KG1 (cell line): Measurements from ENCODE around the gene DUSP15.
"Not testable (repeated sequence)": the region's sequence is repeated elsewhere in the genome, so short reads cannot be mapped to it uniquely, and the experiment has no call there.

ENCODE experiments used
- DNase-seq: peaks from one replicate; lab custom pipeline; 2025; lab: John Stamatoyannopoulos, UW

The DUSP15 gene

GRCh38 chr20:31869942-31870725 is at the start of gene DUSP15, which contains the start of gene TTLL9:
Gene DUSP15 (minus strand): TSS chr20:31870527. CDS start chr20:31870337, 190 bp downstream.
Gene TTLL9 (plus strand): TSS chr20:31870634. CDS start chr20:31871127, 493 bp downstream.
- DNase-seq: no peak

GRCh38 chr20:31919410-31920155 is 49.3 kb upstream of the DUSP15 start:
- no peak for DNase-seq

- no peak for DNase-seq
These were observed 48.3 kb upstream of the DUSP15 start for GRCh38 chr20:31918466-31919105.

- not testable (repeated sequence) for DNase-seq
These were observed 47.7 kb upstream of the DUSP15 start for GRCh38 chr20:31917962-31918412.

GRCh38 chr20:31916708-31917107 is 46.4 kb upstream of the DUSP15 start:
- DNase-seq: no peak

GRCh38 chr20:31915491-31916280 is 45.4 kb upstream of the DUSP15 start:
- DNase-seq: no peak

- DNase-seq: no peak
These were observed 43.8 kb upstream of the DUSP15 start for GRCh38 chr20:31914170-31914569.

- DNase-seq: no peak
These were observed 43.3 kb upstream of the DUSP15 start for GRCh38 chr20:31913431-31914157.

GRCh38 chr20:31910071-31910803 is 39.9 kb upstream of the DUSP15 start:
- no peak for DNase-seq

GRCh38 chr20:31909253-31910070 is 39.1 kb upstream of the DUSP15 start:
- DNase-seq: no peak

GRCh38 chr20:31908424-31908823 is 38.1 kb upstream of the DUSP15 start:
- no peak for DNase-seq

- DNase-seq: no peak
These were observed 37.7 kb upstream of the DUSP15 start for GRCh38 chr20:31908016-31908415.

- DNase-seq: no peak
These were observed 36.7 kb upstream of the DUSP15 start for GRCh38 chr20:31907046-31907445.

GRCh38 chr20:31906001-31906400 is 35.7 kb upstream of the DUSP15 start:
- no peak for DNase-seq

- no peak for DNase-seq
These were observed 33.5 kb upstream of the DUSP15 start for GRCh38 chr20:31903627-31904386.

- DNase-seq: no peak
These were observed 31.3 kb upstream of the DUSP15 start for GRCh38 chr20:31901615-31902014.

GRCh38 chr20:31897541-31897940 is 27.2 kb upstream of the DUSP15 start:
- DNase-seq: no peak

GRCh38 chr20:31896049-31896448 is 25.7 kb upstream of the DUSP15 start:
- no peak for DNase-seq
